Neural cell (in vitro differentiated cells): Measurements from ENCODE around the gene LPP. TPM values are rescaled to one million over a fixed set of nuclear protein-coding genes. Genes with fewer than 3 reads are reported as not detected.

Experiments
- H2AFZ ChIP-seq: fragments of 200-600, 300-800 bp; sonication (generic), shearing (Covaris generic); 2 replicates; pipeline ENCODE4 v1.6.0; 2014; ENCODE audit warnings: low read depth, mild to moderate bottlenecking, antibody characterized with exemption, low read length, moderate library complexity
- H3F3A ChIP-seq: fragments of 200-600 bp; shearing (Covaris generic); 2 replicates; pipeline ENCODE4 v1.6.1; 2016; ENCODE audit warnings: mild to moderate bottlenecking, moderate library complexity, mixed read lengths, antibody characterized with exemption, low read length; ENCODE audit not compliant: insufficient read depth, poor library complexity, severe bottlenecking
- H3K27ac ChIP-seq: fragments of 200-600, 300-800 bp; sonication (generic), shearing (Covaris generic); 2 replicates; pipeline ENCODE4 v1.5.1; 2014; ENCODE audit warnings: mild to moderate bottlenecking, low read length, moderate library complexity
- H3K27me3 ChIP-seq: fragments of 300-800, 200-600 bp; sonication (generic), shearing (Covaris generic); 2 replicates; pipeline ENCODE4 v1.6.0; 2014; ENCODE audit warnings: mild to moderate bottlenecking, low read depth, low read length, moderate library complexity; ENCODE audit not compliant: insufficient read depth
- H3K36me3 ChIP-seq: fragments of 300-800, 200-600 bp; sonication (generic), shearing (Covaris generic); 2 replicates; pipeline ENCODE4 v1.5.1; 2014; ENCODE audit warnings: mild to moderate bottlenecking, antibody characterized with exemption, low read length, moderate library complexity; ENCODE audit not compliant: insufficient read depth
- H3K4me2 ChIP-seq: fragments of 300-800, 200-600 bp; sonication (generic), shearing (Covaris generic); 2 replicates; pipeline ENCODE4 v1.6.0; 2014; ENCODE audit warnings: mild to moderate bottlenecking, low read length
- H3K4me3 ChIP-seq: fragments of 300-800, 200-600 bp; sonication (generic), shearing (Covaris generic); 2 replicates; pipeline ENCODE4 v1.5.1; 2014; ENCODE audit warnings: mild to moderate bottlenecking, low read length, moderate library complexity
- H3K79me2 ChIP-seq: fragments of 200-600 bp; shearing (Covaris generic); replicated peaks from 2 replicates; pipeline ENCODE4 v1.6.0; 2014; ENCODE audit warnings: mild to moderate bottlenecking, low read length, moderate library complexity; ENCODE audit not compliant: insufficient read depth
- H3K9ac ChIP-seq: fragments of 300-800, 200-600 bp; sonication (generic), shearing (Covaris generic); 2 replicates; pipeline ENCODE4 v1.6.1; 2016; ENCODE audit warnings: mild to moderate bottlenecking, low read length, mixed read lengths
- H3K9me2 ChIP-seq: fragments of 200-600 bp; shearing (Covaris generic); 2 replicates; pipeline ENCODE4 v1.6.1; 2016; ENCODE audit warnings: mild to moderate bottlenecking, low read length, mixed read lengths; ENCODE audit not compliant: insufficient read depth
- H3K9me3 ChIP-seq: fragments of 200-600, 300-800 bp; sonication (generic), shearing (Covaris generic); 2 replicates; pipeline ENCODE4 v1.6.1; 2016; ENCODE audit warnings: mild to moderate bottlenecking, mixed run types, low read length, moderate library complexity, mixed read lengths
- H4K20me1 ChIP-seq: fragments of 200-600 bp; shearing (Covaris generic); 2 replicates; pipeline ENCODE4 v1.6.1; 2016; ENCODE audit warnings: mild to moderate bottlenecking, mixed run types; ENCODE audit not compliant: insufficient read depth
- EP300 ChIP-seq: fragments of 450-650 bp; conservative IDR thresholded peaks from 2 replicates; pipeline ENCODE4 v1.6.1; 2014; ENCODE audit warnings: antibody characterized with exemption, mild to moderate bottlenecking, moderate library complexity; ENCODE audit not compliant: poor library complexity, severe bottlenecking
- EZH2 ChIP-seq: fragments of 200-600, 300-800 bp; shearing (Covaris generic), sonication (generic); IDR thresholded peaks from 2 replicates; pipeline ENCODE4 v1.6.1; 2014; ENCODE audit warnings: antibody characterized with exemption, low read length, borderline replicate concordance, mild to moderate bottlenecking; ENCODE audit not compliant: insufficient read depth, poor library complexity, severe bottlenecking
- MXI1 ChIP-seq: fragments of 450-650 bp; conservative IDR thresholded peaks from 2 replicates; pipeline ENCODE4 v1.6.1; 2014; ENCODE audit warnings: antibody characterized with exemption, mild to moderate bottlenecking; ENCODE audit not compliant: poor library complexity, severe bottlenecking
- POLR2AphosphoS5 ChIP-seq: IDR thresholded peaks from 2 replicates; pipeline ENCODE4 v1.6.1; 2012
- RAD21 ChIP-seq: fragments of 450-650 bp; conservative IDR thresholded peaks from 2 replicates; pipeline ENCODE4 v1.6.1; 2014; ENCODE audit warnings: antibody characterized with exemption, mild to moderate bottlenecking, moderate library complexity
- REST ChIP-seq: IDR thresholded peaks from 2 replicates; pipeline ENCODE4 v1.6.1; 2012; ENCODE audit warnings: borderline replicate concordance
- SMC3 ChIP-seq: fragments of 450-650 bp; conservative IDR thresholded peaks from 2 replicates; pipeline ENCODE4 v1.6.1; 2014; ENCODE audit warnings: antibody characterized with exemption, mild to moderate bottlenecking, moderate library complexity; ENCODE audit not compliant: poor library complexity
- TAF1 ChIP-seq: IDR thresholded peaks from 2 replicates; pipeline ENCODE4 v1.6.1; 2012; ENCODE audit warnings: low read depth
- polyA plus RNA-seq: library from polyadenylated mRNA; depleted of rRNA; stranded (reverse); fragments of >200 nt; gene quantifications from 2 replicates; pipeline ENCODE4 v1.2.3, GENCODE V29; 2014
- TF ChIP-seq, protein P1 (sequence below): fragments of 450-650 bp; IDR thresholded peaks from 2 replicates; pipeline ENCODE4 v1.5.1; 2014; ENCODE audit warnings: antibody characterized with exemption, mild to moderate bottlenecking, moderate library complexity; ENCODE audit not compliant: poor library complexity, severe bottlenecking

The LPP gene
- polyA plus RNA-seq, 1 donor from 2014 or later: 3.0 TPM

- Histone ChIP-seq H3K27me3 (no peaks in the 10 kb centered on the region), H3K9me3 (no peaks in the 10 kb centered on the region), H3K4me2 (no peak overlapping the region), H3F3A (no peaks in the 10 kb centered on the region), H3K9me2 (no peaks in the 10 kb centered on the region), H3K4me3 (no peak overlapping the region), H3K9ac (no peak overlapping the region), H4K20me1 (no peaks in the 10 kb centered on the region), H2AFZ (no peak overlapping the region), H3K79me2 (no peaks in the 10 kb centered on the region), H3K27ac (peak overlapping the region; percentile 81), H3K36me3 (no peaks in the 10 kb centered on the region)
- no peak for TF ChIP-seq RAD21
- TF ChIP-seq REST: no peak
- no peak for TF ChIP-seq TAF1
- no peak for TF ChIP-seq EP300
- TF ChIP-seq SMC3: no peak
- TF ChIP-seq EZH2: no peak
- TF ChIP-seq POLR2AphosphoS5: no peak
- TF ChIP-seq, protein P1, sequence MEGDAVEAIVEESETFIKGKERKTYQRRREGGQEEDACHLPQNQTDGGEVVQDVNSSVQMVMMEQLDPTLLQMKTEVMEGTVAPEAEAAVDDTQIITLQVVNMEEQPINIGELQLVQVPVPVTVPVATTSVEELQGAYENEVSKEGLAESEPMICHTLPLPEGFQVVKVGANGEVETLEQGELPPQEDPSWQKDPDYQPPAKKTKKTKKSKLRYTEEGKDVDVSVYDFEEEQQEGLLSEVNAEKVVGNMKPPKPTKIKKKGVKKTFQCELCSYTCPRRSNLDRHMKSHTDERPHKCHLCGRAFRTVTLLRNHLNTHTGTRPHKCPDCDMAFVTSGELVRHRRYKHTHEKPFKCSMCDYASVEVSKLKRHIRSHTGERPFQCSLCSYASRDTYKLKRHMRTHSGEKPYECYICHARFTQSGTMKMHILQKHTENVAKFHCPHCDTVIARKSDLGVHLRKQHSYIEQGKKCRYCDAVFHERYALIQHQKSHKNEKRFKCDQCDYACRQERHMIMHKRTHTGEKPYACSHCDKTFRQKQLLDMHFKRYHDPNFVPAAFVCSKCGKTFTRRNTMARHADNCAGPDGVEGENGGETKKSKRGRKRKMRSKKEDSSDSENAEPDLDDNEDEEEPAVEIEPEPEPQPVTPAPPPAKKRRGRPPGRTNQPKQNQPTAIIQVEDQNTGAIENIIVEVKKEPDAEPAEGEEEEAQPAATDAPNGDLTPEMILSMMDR: no peak
- no peak for TF ChIP-seq MXI1
Observed at GRCh38 chr3:188326968-188327367, 173.0 kb downstream of the LPP start.

- no peaks in the 10 kb centered on the region for H3K36me3 ChIP-seq
- H3K9ac ChIP-seq: no peak overlapping the region
- H3K27me3 ChIP-seq: no peaks in the 10 kb centered on the region
- H3K9me2 ChIP-seq: no peaks in the 10 kb centered on the region
- H3K27ac ChIP-seq: no peak overlapping the region
- no peak overlapping the region for H2AFZ ChIP-seq
- H3F3A ChIP-seq: no peaks in the 10 kb centered on the region
- no peaks in the 10 kb centered on the region for H3K9me3 ChIP-seq
- H4K20me1 ChIP-seq: no peaks in the 10 kb centered on the region
- H3K4me3 ChIP-seq: no peak overlapping the region
- H3K4me2 ChIP-seq: no peak overlapping the region
- TF ChIP-seq SMC3 (no peak), TAF1 (no peak), EZH2 (no peak), MXI1 (no peak), EP300 (no peak), RAD21 (no peak), POLR2AphosphoS5 (no peak)
- H3K79me2 ChIP-seq: no peaks in the 10 kb centered on the region
Observed at GRCh38 chr3:188327433-188327832, 173.5 kb downstream of the LPP start.
